CD4-positive, CD25-positive, alpha-beta regulatory T cell (primary cell): ENCODE results near the gene ZBTB42. TPM values are rescaled to one million over a fixed set of nuclear protein-coding genes. Genes with fewer than 3 reads are reported as not detected.

Experiments used
- ATAC-seq, 2 donors: fragments of 150-1000 bp; cut with Tn5 transposase; one replicate each; pipeline ENCODE4 v1.10.0; 2021; ENCODE audit warnings: low read depth in 2 of 2, moderate number of reproducible peaks in 2 of 2, moderate library complexity in 1 of 2
- DNase-seq, 3 donors: peaks; one replicate each; pipeline versions ENCODE4 v3.0.0 to v3.0.0-alpha.2; 2012 to 2022; ENCODE audit warnings: mixed read lengths in 1 of 3
- H3K27ac ChIP-seq: one replicate; pipeline ENCODE4 v1.7.0; 2013; ENCODE audit warnings: mild to moderate bottlenecking, low read length; ENCODE audit not compliant: insufficient read depth, poor library complexity, severe bottlenecking
- H3K27me3 ChIP-seq: one replicate; pipeline ENCODE4 v1.7.0; 2013; ENCODE audit warnings: low read length; ENCODE audit not compliant: control insufficient read depth, insufficient read depth
- H3K36me3 ChIP-seq: one replicate; pipeline ENCODE4 v1.7.0; 2013; ENCODE audit warnings: mild to moderate bottlenecking, low read length, moderate library complexity; ENCODE audit not compliant: control insufficient read depth, insufficient read depth
- H3K4me1 ChIP-seq: 2 replicates; pipeline ENCODE4 v1.7.0; 2013; ENCODE audit warnings: mild to moderate bottlenecking, low read length; ENCODE audit not compliant: insufficient read depth, control insufficient read depth, poor library complexity, severe bottlenecking
- H3K4me3 ChIP-seq: one replicate; pipeline ENCODE4 v1.7.0; 2013; ENCODE audit warnings: low read depth, mild to moderate bottlenecking, low read length, moderate library complexity
- H3K9me3 ChIP-seq, 2 experiments: 1 replicate in 1 of 2; 2 replicates in 1 of 2; pipeline ENCODE4 v1.7.0; 2013; ENCODE audit warnings: low read length in 2 of 2, mild to moderate bottlenecking in 1 of 2, moderate library complexity in 1 of 2; ENCODE audit not compliant: control insufficient read depth in 2 of 2
- H3K27ac Mint-ChIP-seq, 3 donors: one replicate each; pipeline ENCODE4 v1.8.0; 2020 to 2022; ENCODE audit warnings: mild to moderate bottlenecking in 3 of 3, mixed read lengths in 3 of 3, moderate library complexity in 2 of 3
- H3K27me3 Mint-ChIP-seq: one replicate; pipeline ENCODE4 v1.8.0; 2022; ENCODE audit warnings: mild to moderate bottlenecking, mixed read lengths
- H3K36me3 Mint-ChIP-seq: one replicate; pipeline ENCODE4 v1.8.0; 2020; ENCODE audit warnings: mixed read lengths
- H3K4me1 Mint-ChIP-seq, 4 donors: one replicate each; pipeline ENCODE4 v1.8.0; 2020 to 2022; ENCODE audit warnings: mixed read lengths in 4 of 4, mild to moderate bottlenecking in 1 of 4
- H3K4me3 Mint-ChIP-seq, 4 donors: one replicate each; pipeline ENCODE4 v1.8.0; 2020 to 2022; ENCODE audit warnings: mild to moderate bottlenecking in 4 of 4, mixed read lengths in 4 of 4, moderate library complexity in 3 of 4
- H3K9me3 Mint-ChIP-seq, 7 donors: one replicate each; pipeline ENCODE4 v1.8.0; 2020 to 2022; ENCODE audit warnings: mixed read lengths in 7 of 7, mild to moderate bottlenecking in 3 of 7, moderate library complexity in 2 of 7
- polyA plus RNA-seq, 4 donors: library from polyadenylated mRNA; unstranded; fragments of 300-500 nt; fragmentation: Illumina TruSeq; gene quantifications; one replicate each; pipeline ENCODE4 v1.2.3, GENCODE V29; 2021
- total RNA-seq: library from RNA; stranded (reverse); gene quantifications from one replicate; pipeline ENCODE4 v1.2.3, GENCODE V29; 2022

ZBTB42 gene
- total and polyA plus RNA-seq, 5 donors from 2014 or later: 1.3 to 3.6 (median 2.0) TPM

- Histone ChIP-seq H3K27me3 (no peaks in the 10 kb centered on the region), H3K4me3 (no peak overlapping the region), H3K4me1 (peaks cover 35% of the 10 kb centered on the region), H3K9me3 (no peaks in the 10 kb centered on the region), H3K27ac (peak overlapping the region; percentile 6), H3K36me3 (no peaks in the 10 kb centered on the region)
- Mint-ChIP-seq H3K27ac (peak overlapping the region in 1 of 3 donors; percentile 75), H3K9me3 (no peaks in the 10 kb centered on the region), H3K4me1 (peaks cover 0 to 38% (median 8%) of the 10 kb centered on the region in 4 donors), H3K27me3 (no peaks in the 10 kb centered on the region), H3K4me3 (no peak overlapping the region), H3K36me3 (no peaks in the 10 kb centered on the region)
- ATAC-seq (no peak), DNase-seq (no peak)
These were observed 13.9 kb upstream of the ZBTB42 start for GRCh38 chr14:104786726-104787675.

DNA sequence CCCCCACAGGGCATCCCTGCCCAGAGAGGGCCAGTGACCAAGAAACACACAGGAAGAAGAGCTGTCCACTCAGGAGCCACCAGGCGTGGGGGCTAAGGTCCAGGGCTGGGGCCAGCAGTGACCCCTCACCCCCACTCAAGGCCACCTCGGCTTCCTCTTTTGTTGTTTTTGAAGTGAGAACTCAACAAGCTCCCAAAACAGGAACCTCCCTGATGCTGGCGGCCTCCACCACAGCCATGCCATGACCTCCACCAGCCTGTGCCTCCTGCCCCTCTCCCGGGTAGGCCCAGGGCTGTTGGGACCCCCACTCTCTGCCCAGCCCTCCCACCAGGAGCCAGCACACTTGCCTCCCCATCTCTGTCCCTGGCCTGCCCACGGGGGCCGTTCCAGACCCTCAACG lies 13.2 kb upstream of the ZBTB42 start:
- no peak for DNase-seq
- Mint-ChIP-seq H3K4me3 (no peak overlapping the region), H3K36me3 (no peaks in the 10 kb centered on the region), H3K27me3 (no peaks in the 10 kb centered on the region), H3K27ac (no peak overlapping the region), H3K9me3 (no peaks in the 10 kb centered on the region), H3K4me1 (peaks cover 0 to 42% (median 10%) of the 10 kb centered on the region in 4 donors)
- Histone ChIP-seq H3K4me3 (no peak overlapping the region), H3K27ac (no peak overlapping the region), H3K9me3 (no peaks in the 10 kb centered on the region), H3K4me1 (peaks cover 35% of the 10 kb centered on the region), H3K27me3 (no peaks in the 10 kb centered on the region), H3K36me3 (no peaks in the 10 kb centered on the region)
- no peak for ATAC-seq

DNA sequence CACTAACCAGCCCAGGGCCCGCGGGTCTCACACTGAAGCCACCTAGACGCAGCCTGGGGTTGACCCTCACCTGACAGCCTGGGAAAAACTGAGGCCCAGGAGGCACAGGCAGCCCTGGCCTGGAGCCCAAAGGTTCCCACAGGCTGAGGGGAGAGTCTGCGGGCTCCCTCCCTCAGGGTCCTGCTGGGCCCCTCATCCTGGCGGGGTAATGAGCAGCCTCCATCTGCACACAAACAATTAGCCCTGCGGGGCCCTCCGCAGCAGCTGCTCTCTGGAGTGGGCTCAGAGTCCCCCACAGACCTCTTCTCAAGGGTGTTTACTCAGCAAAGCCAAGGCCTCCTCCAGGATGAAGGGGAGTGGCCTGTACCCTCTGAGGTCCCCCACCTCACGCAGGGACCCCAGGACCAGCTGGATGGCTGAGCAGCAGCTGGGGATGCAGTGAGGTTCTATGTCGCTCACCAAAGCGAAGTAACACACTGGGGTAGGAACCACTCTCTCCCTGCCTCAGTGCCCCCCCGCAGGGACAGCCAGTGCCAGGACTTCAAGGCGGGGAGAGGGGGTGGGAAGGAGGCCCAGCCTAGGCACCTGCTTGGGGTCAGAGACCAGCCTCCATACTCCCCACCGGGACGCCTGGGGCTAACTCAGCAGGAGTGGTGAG lies 12.6 kb upstream of the ZBTB42 start:
- Mint-ChIP-seq H3K4me1 (peaks cover 0 to 47% (median 11%) of the 10 kb centered on the region in 4 donors), H3K36me3 (no peaks in the 10 kb centered on the region), H3K9me3 (no peaks in the 10 kb centered on the region), H3K27ac (peak overlapping the region in 1 of 3 donors; percentile 38), H3K4me3 (no peak overlapping the region), H3K27me3 (no peaks in the 10 kb centered on the region)
- ATAC-seq: no peak
- H3K27me3 ChIP-seq: no peaks in the 10 kb centered on the region
- DNase-seq: no peak
- H3K27ac ChIP-seq: no peak overlapping the region
- H3K9me3 ChIP-seq: no peaks in the 10 kb centered on the region
- H3K4me1 ChIP-seq: peaks cover 39% of the 10 kb centered on the region
- H3K4me3 ChIP-seq: no peak overlapping the region
- no peaks in the 10 kb centered on the region for H3K36me3 ChIP-seq

- Mint-ChIP-seq H3K36me3 (no peaks in the 10 kb centered on the region), H3K4me3 (peak overlapping the region in 1 of 4 donors; percentile 76), H3K27me3 (no peaks in the 10 kb centered on the region), H3K9me3 (no peaks in the 10 kb centered on the region), H3K4me1 (peaks cover 0 to 55% (median 14%) of the 10 kb centered on the region in 4 donors), H3K27ac (no peak overlapping the region)
- Histone ChIP-seq H3K27ac (no peak overlapping the region), H3K27me3 (no peaks in the 10 kb centered on the region), H3K4me1 (peaks cover 47% of the 10 kb centered on the region), H3K36me3 (no peaks in the 10 kb centered on the region), H3K9me3 (no peaks in the 10 kb centered on the region), H3K4me3 (no peak overlapping the region)
- DNase-seq (no peak), ATAC-seq (no peak)
These were observed 11.8 kb upstream of the ZBTB42 start for GRCh38 chr14:104788873-104789663.

- no peak overlapping the region for H3K4me3 ChIP-seq
- Mint-ChIP-seq H3K27me3 (no peaks in the 10 kb centered on the region), H3K27ac (peak overlapping the region in 1 of 3 donors; percentile 14), H3K36me3 (no peaks in the 10 kb centered on the region), H3K4me3 (peak overlapping the region in 2 of 4 donors; percentile 54 to 86), H3K9me3 (no peaks in the 10 kb centered on the region), H3K4me1 (peaks cover 0 to 63% (median 17%) of the 10 kb centered on the region in 4 donors)
- DNase-seq (no peak), ATAC-seq (no peak)
- H3K27me3 ChIP-seq: no peaks in the 10 kb centered on the region
- H3K4me1 ChIP-seq: peaks cover 55% of the 10 kb centered on the region
- H3K27ac ChIP-seq: no peak overlapping the region
- no peaks in the 10 kb centered on the region for H3K9me3 ChIP-seq
- no peaks in the 10 kb centered on the region for H3K36me3 ChIP-seq
These were observed 10.9 kb upstream of the ZBTB42 start for GRCh38 chr14:104789752-104790743.

GRCh38 chr14:104791425-104791824 lies 9.5 kb upstream of the ZBTB42 start:
- no peaks in the 10 kb centered on the region for H3K36me3 Mint-ChIP-seq
- peaks cover 0 to 59% (median 14%) of the 10 kb centered on the region in 4 donors for H3K4me1 Mint-ChIP-seq

More at GRCh38 chr14:104791425-104791824, 9.5 kb upstream of the ZBTB42 start:
- no peak overlapping the region for H3K27ac ChIP-seq
- Mint-ChIP-seq H3K4me3 (peak overlapping the region in 2 of 4 donors; percentile 68 to 86), H3K9me3 (no peaks in the 10 kb centered on the region), H3K27me3 (no peaks in the 10 kb centered on the region), H3K27ac (peak overlapping the region in 2 of 3 donors; percentile 28 to 84)
- DNase-seq (no peak), ATAC-seq (no peak)
- no peaks in the 10 kb centered on the region for H3K36me3 ChIP-seq
- no peaks in the 10 kb centered on the region for H3K9me3 ChIP-seq
- peaks cover 54% of the 10 kb centered on the region for H3K4me1 ChIP-seq
- no peak overlapping the region for H3K4me3 ChIP-seq
- no peaks in the 10 kb centered on the region for H3K27me3 ChIP-seq
